Activated CD4-positive, alpha-beta T cell treated with anti-CD3 and anti-CD28 coated beads for 36 hours (primary cell): ENCODE results near the gene PTPDC1. TPM values are rescaled to one million over a fixed set of nuclear protein-coding genes. Genes with fewer than 3 reads are reported as not detected.

Experiments used
- ATAC-seq: fragments of 200-7000 bp; cut with Tn5 transposase; one replicate; pipeline ENCODE4 v1.10.0; 2021; ENCODE audit warnings: mild to moderate bottlenecking, moderate library complexity
- CTCF ChIA-PET: fragments of 350-600 bp; sonication (Branson Sonifier 250); formaldehyde crosslinking; loops from one replicate; lab custom pipeline; 2021; ENCODE audit warnings: antibody characterized with exemption; lab: Charles Lee
- POLR2A ChIA-PET: fragments of 350-600 bp; sonication (Branson Sonifier 250); formaldehyde crosslinking; loops from one replicate; lab custom pipeline; 2021; ENCODE audit warnings: antibody characterized with exemption, inconsistent platforms; lab: Charles Lee
- DNase-seq: peaks from one replicate; pipeline ENCODE4 v3.0.0-alpha.2; 2020
- H3K27ac Mint-ChIP-seq: one replicate; pipeline ENCODE4 v1.8.0; 2021; ENCODE audit warnings: mixed read lengths
- H3K27me3 Mint-ChIP-seq: one replicate; pipeline ENCODE4 v1.8.0; 2021; ENCODE audit warnings: mixed read lengths
- H3K36me3 Mint-ChIP-seq: one replicate; pipeline ENCODE4 v1.8.0; 2021; ENCODE audit warnings: low read depth, mixed read lengths
- H3K4me1 Mint-ChIP-seq: one replicate; pipeline ENCODE4 v1.8.0; 2021; ENCODE audit warnings: mixed read lengths
- H3K4me3 Mint-ChIP-seq: one replicate; pipeline ENCODE4 v1.8.0; 2021; ENCODE audit warnings: mild to moderate bottlenecking, moderate library complexity, mixed read lengths
- H3K9me3 Mint-ChIP-seq: one replicate; pipeline ENCODE4 v1.8.0; 2021; ENCODE audit warnings: low read depth, mixed read lengths
- intact Hi-C, 2 experiments: fragments of 100-400 bp; cut with DNase I in 1 of 2; cut with micrococcal nuclease in 1 of 2; formaldehyde crosslinking; loops; one replicate each; pipeline versions ENCODE4 v1.14.2 to v1.15.1; 2022 to 2024; cut with DNase I, micrococcal nuclease
- total RNA-seq, 2 experiments: library from RNA; stranded (reverse); gene quantifications; one replicate each; pipeline ENCODE4 v1.2.3, GENCODE V29; 2021

The PTPDC1 gene
- total RNA-seq, 2 experiments from 2014 or later = 5.4 to 5.6 TPM

DNA sequence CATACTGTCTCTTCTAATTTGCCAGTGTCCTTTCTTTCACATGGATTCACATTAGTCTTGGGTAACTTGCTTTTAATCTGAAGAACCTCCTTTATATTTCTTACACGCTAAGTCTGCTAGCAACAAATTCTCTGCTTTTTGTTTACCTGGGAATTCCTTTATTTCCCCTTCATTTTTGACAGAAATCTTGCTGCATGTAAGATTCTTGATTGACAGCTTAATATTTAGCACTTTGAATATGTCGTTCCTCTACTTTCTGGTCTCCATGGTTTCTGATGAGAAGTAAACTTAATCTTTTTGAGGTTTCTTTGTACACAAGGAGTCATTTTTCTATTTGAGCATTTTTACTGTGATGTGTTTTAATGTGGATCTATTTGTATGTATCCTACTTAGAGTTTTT lies 6.2 kb upstream of the PTPDC1 start:
- H3K4me1 Mint-ChIP-seq = peaks cover 2% of the 10 kb centered on the region
- peaks cover 2% of the 10 kb centered on the region for H3K36me3 Mint-ChIP-seq
- no peak overlapping the region for H3K27ac Mint-ChIP-seq
- ChIA-PET CTCF (interaction anchor here (1.0 to 1.2 kb wide), 2 partner anchors 12 to 22 kb away, joined by 3 to 4 read pairs; no protein-coding TSS in a partner anchor), POLR2A (no interaction called here)
- H3K9me3 Mint-ChIP-seq = no peaks in the 10 kb centered on the region
- H3K27me3 Mint-ChIP-seq = no peaks in the 10 kb centered on the region
- ATAC-seq (no peak), DNase-seq (no peak)
- H3K4me3 Mint-ChIP-seq = no peak overlapping the region
- intact Hi-C loops = no loop called here

DNA sequence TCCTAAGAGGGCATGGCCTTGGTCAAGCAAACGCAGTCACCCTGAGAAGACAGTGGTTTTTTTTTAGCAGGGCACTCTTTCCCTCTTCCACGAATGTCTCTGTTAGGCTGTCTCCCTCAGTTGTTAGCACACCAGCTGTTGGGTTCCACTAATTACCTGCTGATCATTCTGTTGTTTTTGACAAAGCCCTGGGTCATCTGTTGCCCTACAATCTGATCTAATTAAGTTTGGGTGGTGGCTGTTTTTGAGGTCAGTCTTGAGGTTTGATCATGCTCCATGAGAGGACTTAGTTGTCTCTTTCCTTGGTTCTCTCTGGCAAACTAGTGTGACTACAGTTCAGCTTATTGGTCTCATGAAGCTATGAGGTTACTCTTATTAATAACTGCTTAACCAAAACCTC lies 5.0 kb upstream of the PTPDC1 start:
- ATAC-seq (no peak), DNase-seq (no peak)
- no peaks in the 10 kb centered on the region for H3K9me3 Mint-ChIP-seq
- intact Hi-C loops = no loop called here
- peaks cover 2% of the 10 kb centered on the region for H3K4me1 Mint-ChIP-seq
- CTCF ChIA-PET = interaction anchor here (0.6 to 3.2 kb wide), 4 partner anchors 13 to 222 kb away, joined by 3 to 10 read pairs (median 4); no protein-coding TSS in a partner anchor
- no peak overlapping the region for H3K4me3 Mint-ChIP-seq
- POLR2A ChIA-PET = no interaction called here
- H3K36me3 Mint-ChIP-seq = peaks cover 2% of the 10 kb centered on the region
- no peak overlapping the region for H3K27ac Mint-ChIP-seq
- H3K27me3 Mint-ChIP-seq = no peaks in the 10 kb centered on the region

DNA sequence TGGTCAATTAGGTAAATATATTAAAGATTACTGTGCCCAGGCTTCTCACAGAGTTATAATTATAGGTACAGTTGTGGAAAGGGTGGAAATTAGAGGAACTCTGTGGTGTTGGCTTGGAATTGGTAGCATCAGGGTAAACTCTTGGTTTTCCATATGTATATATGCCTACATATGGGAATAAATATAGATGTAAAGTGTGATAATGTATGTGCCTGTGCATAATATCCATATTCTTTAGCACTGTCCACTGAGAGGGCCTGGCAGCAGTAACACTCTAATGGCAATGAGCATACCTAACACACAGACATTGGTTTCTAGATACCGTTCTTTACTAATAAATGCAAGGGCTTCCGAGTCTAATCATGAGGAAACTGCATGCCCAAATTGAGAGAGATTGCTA lies 4.0 kb upstream of the PTPDC1 start:
- ATAC-seq (no peak), DNase-seq (no peak)
- H3K4me1 Mint-ChIP-seq = peaks cover 2% of the 10 kb centered on the region
- intact Hi-C loops = no loop called here
- ChIA-PET CTCF (interaction anchor here (3.2 kb wide), 1 partner anchor 133 kb away, joined by 10 read pairs; no protein-coding TSS in a partner anchor), POLR2A (no interaction called here)
- no peak overlapping the region for H3K27ac Mint-ChIP-seq
- peaks cover 4% of the 10 kb centered on the region for H3K36me3 Mint-ChIP-seq
- H3K4me3 Mint-ChIP-seq = no peak overlapping the region
- no peaks in the 10 kb centered on the region for H3K27me3 Mint-ChIP-seq
- H3K9me3 Mint-ChIP-seq = no peaks in the 10 kb centered on the region

GRCh38 chr9:94081435-94081834 lies 2.8 kb upstream of the PTPDC1 start:
- H3K4me3 Mint-ChIP-seq = no peak overlapping the region
- ATAC-seq = peak; percentile 51
- peaks cover 4% of the 10 kb centered on the region for H3K36me3 Mint-ChIP-seq

DNA sequence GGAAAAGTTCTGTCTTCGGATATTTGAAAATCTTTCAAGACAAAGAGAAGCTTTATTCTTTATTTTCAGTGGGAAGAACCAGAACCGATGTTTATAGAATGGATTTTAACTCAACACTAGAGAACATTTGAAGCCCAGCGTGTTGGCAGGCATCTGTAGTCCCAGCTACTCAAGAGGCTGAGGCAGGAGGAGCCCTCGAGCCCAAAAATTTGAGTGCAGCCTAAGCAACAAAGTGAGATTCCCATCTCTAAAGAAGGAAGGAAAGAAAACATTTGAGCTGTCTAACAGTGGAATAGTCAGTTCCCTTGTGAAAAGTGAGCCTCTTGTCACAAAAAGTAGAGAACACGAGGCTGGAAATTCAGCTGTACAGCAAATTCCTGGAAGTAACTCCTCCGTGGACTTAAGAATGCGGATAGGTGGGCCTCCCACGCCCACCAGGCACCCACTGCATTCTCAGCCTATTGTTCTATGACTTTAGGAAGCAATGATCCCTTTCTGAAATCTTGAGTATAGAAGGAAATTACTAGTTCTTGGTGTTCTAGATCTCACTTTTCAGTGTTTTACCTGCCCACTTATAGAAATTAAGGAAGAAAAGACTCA lies 2.3 kb upstream of the PTPDC1 start:
- no peak for ATAC-seq
- H3K4me1 Mint-ChIP-seq = peaks cover 2% of the 10 kb centered on the region
- intact Hi-C loops = no loop called here
- ChIA-PET POLR2A (no interaction called here), CTCF (interaction anchor here (0.6 to 3.2 kb wide), 6 partner anchors 16 to 1419 kb away, joined by 3 to 10 read pairs (median 3); no protein-coding TSS in a partner anchor)
- DNase-seq = no peak
- no peaks in the 10 kb centered on the region for H3K27me3 Mint-ChIP-seq
- no peaks in the 10 kb centered on the region for H3K9me3 Mint-ChIP-seq
- no peak overlapping the region for H3K4me3 Mint-ChIP-seq
- H3K27ac Mint-ChIP-seq = no peak overlapping the region
- H3K36me3 Mint-ChIP-seq = peaks cover 4% of the 10 kb centered on the region

More at GRCh38 chr9:94081435-94081834, 2.8 kb upstream of the PTPDC1 start:
- Mint-ChIP-seq H3K9me3 (no peaks in the 10 kb centered on the region), H3K27me3 (no peaks in the 10 kb centered on the region), H3K4me1 (peaks cover 2% of the 10 kb centered on the region), H3K27ac (no peak overlapping the region)
- intact Hi-C loops = no loop called here
- no peak for DNase-seq
- POLR2A ChIA-PET = no interaction called here
- CTCF ChIA-PET = interaction anchor here (0.7 to 3.2 kb wide), 5 partner anchors 15 to 210 kb away, joined by 3 to 10 read pairs (median 3); no protein-coding TSS in a partner anchor

- CTCF ChIA-PET = interaction anchor here (0.6 to 1.2 kb wide), 5 partner anchors 16 to 1419 kb away, joined by 3 to 5 read pairs (median 3); no protein-coding TSS in a partner anchor
- no peak overlapping the region for H3K4me3 Mint-ChIP-seq
- H3K4me1 Mint-ChIP-seq = peaks cover 2% of the 10 kb centered on the region
- no peaks in the 10 kb centered on the region for H3K9me3 Mint-ChIP-seq
- H3K36me3 Mint-ChIP-seq = peaks cover 4% of the 10 kb centered on the region
- POLR2A ChIA-PET = no interaction called here
- no peak for DNase-seq
- no peak overlapping the region for H3K27ac Mint-ChIP-seq
- ATAC-seq = no peak
- intact Hi-C loops = no loop called here
- H3K27me3 Mint-ChIP-seq = no peaks in the 10 kb centered on the region
Measured at GRCh38 chr9:94082553-94082952, 1.7 kb upstream of the PTPDC1 start.

DNA sequence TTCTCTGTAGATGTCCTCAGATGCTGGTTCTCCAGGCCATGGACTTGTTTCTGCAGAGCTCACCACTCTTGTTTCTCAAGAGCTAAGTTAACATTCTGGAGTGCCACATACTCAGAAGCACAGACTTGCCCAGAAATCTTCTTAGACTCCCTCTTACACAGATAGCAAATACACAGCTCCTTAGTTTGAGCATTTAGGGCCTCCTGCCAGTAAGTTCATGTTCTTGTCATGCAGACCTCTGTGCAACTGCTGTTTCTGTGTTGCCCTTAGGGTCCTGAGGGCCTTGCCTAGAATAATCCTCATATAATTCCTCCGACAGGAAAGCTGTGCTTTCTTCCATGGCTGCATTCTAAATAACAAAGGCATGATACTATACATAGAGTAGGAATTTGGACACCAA lies 1.3 kb upstream of the PTPDC1 start:
- ATAC-seq (no peak), DNase-seq (no peak)
- Mint-ChIP-seq H3K4me3 (no peak overlapping the region), H3K9me3 (no peaks in the 10 kb centered on the region), H3K4me1 (peaks cover 2% of the 10 kb centered on the region), H3K27me3 (no peaks in the 10 kb centered on the region), H3K36me3 (peaks cover 4% of the 10 kb centered on the region), H3K27ac (no peak overlapping the region)
- CTCF ChIA-PET = interaction anchor here (0.6 to 1.1 kb wide), 3 partner anchors 9 to 136 kb away, joined by 3 to 5 read pairs (median 3); no protein-coding TSS in a partner anchor
- POLR2A ChIA-PET = no interaction called here
- intact Hi-C loops = no loop called here

- H3K27me3 Mint-ChIP-seq = no peaks in the 10 kb centered on the region
- DNase-seq (no peak), ATAC-seq (no peak)
- CTCF ChIA-PET = interaction anchor here (0.9 to 1.1 kb wide), 2 partner anchors 9 to 17 kb away, joined by 3 to 5 read pairs; no protein-coding TSS in a partner anchor
- POLR2A ChIA-PET = no interaction called here
- no peaks in the 10 kb centered on the region for H3K9me3 Mint-ChIP-seq
- H3K4me3 Mint-ChIP-seq = no peak overlapping the region
- peaks cover 2% of the 10 kb centered on the region for H3K4me1 Mint-ChIP-seq
- H3K36me3 Mint-ChIP-seq = peaks cover 6% of the 10 kb centered on the region
- H3K27ac Mint-ChIP-seq = no peak overlapping the region
- intact Hi-C loops = no loop called here
Measured at GRCh38 chr9:94083384-94083783, 880 bp upstream of the PTPDC1 start.

GRCh38 chr9:94085062-94085639 lies 887 bp downstream of the PTPDC1 start:
- Mint-ChIP-seq H3K4me1 (peaks cover 2% of the 10 kb centered on the region), H3K36me3 (peaks cover 7% of the 10 kb centered on the region), H3K9me3 (no peaks in the 10 kb centered on the region), H3K27ac (no peak overlapping the region), H3K27me3 (no peaks in the 10 kb centered on the region), H3K4me3 (no peak overlapping the region)
- CTCF ChIA-PET = interaction anchor here (0.6 to 1.9 kb wide), 3 partner anchors 20 to 1726 kb away, joined by 3 to 5 read pairs (median 4); no protein-coding TSS in a partner anchor
- no peak for DNase-seq
- no peak for ATAC-seq
- intact Hi-C loops = no loop called here
- POLR2A ChIA-PET = interaction anchor here (0.7 kb wide), 1 partner anchor 144 kb away, joined by 3 read pairs; no protein-coding TSS in a partner anchor

DNA sequence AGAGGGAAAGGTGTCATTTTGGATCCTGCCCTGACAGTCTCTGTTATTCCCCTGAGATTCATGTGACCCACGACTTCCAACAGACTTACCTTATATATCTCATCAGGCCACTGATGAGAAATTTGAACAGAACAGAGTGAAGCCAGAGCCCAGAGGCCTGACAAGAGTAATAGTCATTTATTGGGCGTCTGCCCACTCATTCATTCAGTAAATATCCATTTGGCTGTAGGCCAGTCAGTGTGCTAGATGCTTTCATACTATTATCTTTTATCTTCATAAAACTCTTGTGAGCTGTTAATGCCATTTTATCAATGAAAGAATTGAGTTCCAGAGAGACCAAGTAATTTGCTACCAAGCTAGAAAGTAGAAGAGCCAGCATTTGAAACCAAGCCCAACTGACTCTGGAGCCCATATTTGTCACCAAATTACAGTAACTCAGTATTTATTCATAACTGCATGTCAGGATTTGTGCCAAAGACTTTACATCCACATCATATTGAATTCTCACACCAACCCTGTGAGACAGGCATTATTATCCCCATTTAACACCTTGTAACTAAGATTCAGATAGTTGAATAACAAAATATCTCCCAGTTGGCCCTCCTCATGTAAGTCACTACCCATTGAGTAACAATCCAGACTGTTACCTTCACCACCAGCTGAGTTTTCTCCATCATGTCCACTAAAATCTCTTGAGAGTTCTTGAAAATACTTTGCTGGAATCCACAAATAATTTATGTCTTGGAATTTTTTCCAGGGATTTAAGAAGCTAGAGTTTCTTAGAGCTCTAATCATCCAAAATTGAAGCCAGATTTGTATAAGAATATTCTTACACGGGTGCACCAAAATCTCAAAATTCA lies 2.5 kb downstream of the PTPDC1 start:
- no peaks in the 10 kb centered on the region for H3K9me3 Mint-ChIP-seq
- peaks cover 6% of the 10 kb centered on the region for H3K36me3 Mint-ChIP-seq
- ChIA-PET CTCF (interaction anchor here (1.5 to 1.7 kb wide), 2 partner anchors 22 to 126 kb away, joined by 4 read pairs; no protein-coding TSS in a partner anchor), POLR2A (no interaction called here)
- H3K27ac Mint-ChIP-seq = no peak overlapping the region
- ATAC-seq (no peak), DNase-seq (no peak)
- H3K27me3 Mint-ChIP-seq = no peaks in the 10 kb centered on the region
- no peaks in the 10 kb centered on the region for H3K4me1 Mint-ChIP-seq
- no peak overlapping the region for H3K4me3 Mint-ChIP-seq
- intact Hi-C loops = no loop called here
